HG03159 (cell line): ENCODE data around the gene NKD2.

Source experiments
- ATAC-seq: cut with Tn5 transposase; IDR thresholded peaks from one replicate; pipeline ENCODE4 v1.9.1; 2021; ENCODE audit warnings: mild to moderate bottlenecking, moderate library complexity; ENCODE audit not compliant: unreplicated experiment

NKD2 gene

DNA sequence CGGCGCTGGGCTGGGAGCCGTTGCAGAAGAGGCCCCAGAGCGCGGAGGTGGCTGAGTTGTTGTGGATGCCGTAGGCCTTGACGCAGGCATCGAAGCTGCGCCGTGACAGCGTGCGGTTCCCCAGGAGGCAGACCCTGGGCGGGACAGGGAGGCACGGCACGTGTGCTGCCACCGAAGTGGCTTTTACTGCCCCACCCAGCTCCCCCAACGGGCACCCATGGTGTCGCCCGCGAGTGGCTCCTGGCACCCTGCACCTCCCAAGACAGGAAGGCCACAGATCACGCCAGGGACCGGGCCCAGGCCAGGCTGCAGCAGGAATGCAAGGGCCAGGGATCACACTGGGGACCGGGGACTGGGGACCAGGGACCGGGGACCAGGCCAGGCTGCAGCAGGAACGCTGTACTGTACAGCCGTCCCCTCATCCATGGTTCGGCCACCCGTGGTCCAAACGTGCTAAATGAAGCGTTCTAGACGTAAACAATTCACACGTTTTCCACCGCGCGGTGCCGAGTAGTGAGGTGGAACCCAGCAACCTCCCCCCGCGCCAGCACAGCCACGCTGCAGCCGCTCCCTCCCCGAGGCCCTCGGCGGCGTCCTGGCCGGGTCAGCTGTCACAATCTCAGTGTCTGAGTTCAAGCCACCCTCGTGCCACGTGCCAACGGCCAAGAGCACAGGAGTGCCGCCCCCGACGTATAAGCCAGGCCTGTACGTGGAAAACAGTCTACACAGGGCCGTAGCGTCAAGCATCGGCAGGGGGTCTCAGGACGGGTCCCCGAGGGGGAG is 75.4 kb downstream of the NKD2 start:
- ATAC-seq, result no peak

DNA sequence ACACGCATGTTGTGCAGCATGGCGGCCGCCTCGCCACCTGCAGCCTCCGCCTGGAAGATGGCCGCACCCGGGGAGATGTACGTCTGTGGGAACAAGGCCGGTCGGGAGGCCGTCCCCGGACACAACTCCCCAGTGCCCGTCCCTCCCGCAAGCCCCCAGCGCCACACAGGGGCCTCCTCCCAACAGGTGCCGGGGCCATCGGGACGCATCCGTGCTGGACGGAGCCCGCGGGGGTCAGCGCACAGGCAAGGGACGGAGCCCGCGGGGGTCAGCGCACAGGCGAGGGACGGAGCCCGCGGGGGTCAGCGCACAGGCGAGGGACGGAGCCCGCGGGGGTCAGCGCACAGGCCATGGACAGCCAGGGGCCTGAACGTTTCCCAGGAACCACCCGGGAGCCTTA is 76.8 kb downstream of the NKD2 start:
- ATAC-seq, result no peak

GRCh38 chr5:1086137-1086536 is 77.5 kb downstream of the NKD2 start:
- no peak for ATAC-seq

DNA sequence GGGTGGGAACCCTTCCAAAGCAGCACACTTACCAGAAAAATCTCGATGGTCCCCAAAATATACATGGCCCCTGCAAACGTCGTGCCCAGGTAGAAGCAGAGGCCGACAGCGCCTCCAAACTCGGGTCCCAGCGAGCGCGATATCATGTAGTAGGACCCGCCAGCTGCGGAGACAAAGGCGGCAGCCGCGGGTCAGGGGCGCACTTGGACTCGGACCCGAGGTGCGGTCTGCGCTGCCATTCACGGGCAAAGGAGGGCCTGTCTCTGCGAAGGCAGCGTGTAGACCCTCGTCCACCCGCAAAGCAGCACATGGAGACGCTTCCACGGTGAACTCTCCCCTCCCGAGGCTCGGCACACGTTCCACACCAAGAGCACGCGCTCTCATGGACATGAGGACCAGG is 78.3 kb downstream of the NKD2 start:
- ATAC-seq, result no peak

- no peak for ATAC-seq
Measured at GRCh38 chr5:1087428-1087827, 78.8 kb downstream of the NKD2 start.

DNA sequence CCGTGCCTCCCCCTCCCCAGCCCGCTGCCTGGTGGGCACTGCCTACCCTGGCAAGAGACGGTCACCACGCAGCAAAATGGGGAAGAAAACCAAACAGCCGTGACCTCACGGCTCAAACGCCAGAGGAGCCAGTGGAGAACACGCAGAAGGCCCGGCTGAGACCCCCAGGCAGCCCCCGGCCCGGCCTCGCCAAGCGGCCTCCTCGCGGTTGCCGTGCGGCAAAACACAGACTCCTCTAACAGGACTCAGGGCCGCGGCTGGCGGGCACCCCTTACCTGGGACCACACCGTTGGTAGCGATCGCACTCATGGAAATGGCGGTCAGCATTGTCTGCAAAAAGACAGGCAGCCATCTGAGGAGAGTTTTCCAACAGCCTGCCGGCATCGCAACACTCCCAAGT is 79.4 kb downstream of the NKD2 start:
- ATAC-seq, result no peak
